NCI-H1092 treated with DMSO at 0.1 percent for 48 hours (cell line): Measurements from ENCODE around the gene HHLA2.

ENCODE experiments used
- DNase-seq: peaks from one replicate; lab custom pipeline; 2025; lab: John Stamatoyannopoulos, UW

HHLA2 gene

GRCh38 chr3:108393128-108393900, 97.0 kb downstream of the HHLA2 start:
- no peak for DNase-seq

- no peak for DNase-seq
These were observed 97.7 kb downstream of the HHLA2 start for GRCh38 chr3:108394016-108394415.

DNA sequence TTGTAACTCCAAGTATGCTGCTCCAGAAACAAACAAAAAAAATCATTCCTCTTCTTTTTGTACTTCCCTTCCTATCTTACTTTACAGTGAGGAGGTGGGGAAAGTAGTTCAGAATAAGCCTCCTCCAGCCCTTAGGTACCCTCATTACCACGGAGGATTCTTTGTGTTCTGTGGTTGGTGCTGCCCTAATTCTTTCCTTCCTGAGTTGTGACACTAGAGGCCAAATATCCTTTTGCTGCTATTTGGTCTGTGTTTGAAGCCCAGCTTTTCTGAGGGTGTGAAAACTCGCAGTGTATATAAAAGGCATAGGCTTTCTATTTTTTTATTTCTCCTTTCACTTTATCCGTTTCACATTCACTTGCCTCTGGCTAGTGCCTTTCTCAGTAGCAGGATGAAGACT, 98.2 kb downstream of the HHLA2 start:
- no peak for DNase-seq

GRCh38 chr3:108396336-108396735, 100.0 kb downstream of the HHLA2 start:
- no peak for DNase-seq

- no peak for DNase-seq
These were observed 102.2 kb downstream of the HHLA2 start for GRCh38 chr3:108398510-108398909.

DNA sequence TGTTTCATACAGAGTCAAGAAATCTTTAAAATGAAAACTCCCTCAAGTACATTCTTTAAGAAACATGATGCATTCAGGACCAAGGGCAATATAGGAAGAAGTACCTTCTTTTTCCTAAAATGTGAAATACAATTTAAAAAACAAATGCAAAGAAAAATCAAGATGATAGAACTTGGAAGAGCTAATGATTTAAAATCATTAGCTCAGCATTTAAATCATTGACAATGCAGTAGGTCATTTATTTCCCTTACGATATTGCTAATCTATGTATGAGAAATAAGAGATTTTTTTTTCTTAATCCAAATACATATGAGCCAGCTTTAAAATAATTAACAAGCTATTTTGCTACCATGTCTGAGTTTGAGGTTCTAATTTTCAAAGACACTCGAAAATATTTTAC, 105.5 kb downstream of the HHLA2 start:
- DNase-seq: no peak

GRCh38 chr3:108403198-108403597, 106.8 kb downstream of the HHLA2 start:
- DNase-seq: no peak

DNA sequence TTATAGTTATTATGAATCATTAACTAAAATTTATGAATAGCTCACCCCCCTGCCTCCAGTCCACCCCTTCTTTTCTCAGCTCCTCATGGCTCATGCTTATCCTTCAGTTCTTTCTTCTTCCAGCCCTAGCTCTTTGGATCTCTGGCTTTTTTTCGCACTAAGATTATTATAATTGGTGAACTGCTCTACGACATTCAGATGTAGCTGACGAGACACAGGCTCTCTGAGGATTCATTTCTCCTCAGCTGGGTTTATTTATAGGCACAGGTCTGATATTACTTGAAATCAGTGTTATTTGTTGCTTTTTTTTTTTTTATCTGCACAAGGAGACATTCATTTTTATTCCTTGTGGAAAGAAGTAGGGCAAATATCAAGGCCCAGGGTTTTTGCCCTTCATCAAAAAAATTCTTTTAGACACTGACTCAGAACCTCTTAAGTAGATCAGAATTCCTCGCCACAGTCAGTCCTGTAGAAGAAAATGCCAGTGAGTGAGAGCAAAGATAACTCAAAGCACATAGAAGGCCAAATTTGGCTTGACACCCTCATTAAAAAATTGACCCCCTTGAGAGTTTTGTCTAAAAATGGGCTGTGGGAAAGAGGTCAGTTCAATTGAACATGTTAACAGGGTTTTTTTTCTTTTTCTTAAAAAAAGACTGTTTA, 107.5 kb downstream of the HHLA2 start:
- no peak for DNase-seq

- no peak for DNase-seq
These were observed 108.0 kb downstream of the HHLA2 start for GRCh38 chr3:108404368-108404767.

DNA sequence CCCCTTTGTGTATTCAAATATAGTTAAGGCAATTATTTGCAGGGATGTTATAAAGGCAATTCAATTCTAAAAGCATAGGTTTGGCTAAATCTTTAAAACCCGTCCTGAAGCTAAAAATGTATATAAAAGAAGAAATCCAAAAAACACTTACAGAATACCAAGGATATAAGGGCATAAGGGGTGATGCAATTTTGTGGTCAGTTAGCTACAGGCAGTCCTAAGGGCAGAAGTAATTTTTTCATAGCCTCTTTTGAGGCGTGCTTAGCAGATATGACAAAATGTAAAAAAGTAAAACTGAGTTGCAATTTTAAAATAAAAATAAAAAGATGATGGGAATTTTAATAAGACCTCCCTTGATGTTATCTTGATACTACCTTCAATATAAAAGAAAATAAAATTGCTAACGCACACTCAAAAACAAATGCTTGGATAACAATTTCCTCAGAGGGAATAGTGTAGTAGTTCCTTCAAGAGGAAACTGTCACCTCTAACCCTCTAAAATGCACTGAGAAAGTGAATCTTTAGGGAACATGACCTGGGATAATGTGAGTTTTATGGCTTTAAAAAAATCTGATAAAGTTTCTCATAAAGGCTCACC, 109.8 kb downstream of the HHLA2 start:
- no peak for DNase-seq

- DNase-seq: peak; percentile 87
These were observed 110.4 kb downstream of the HHLA2 start for GRCh38 chr3:108406661-108407206.

- DNase-seq: no peak
These were observed 111.5 kb downstream of the HHLA2 start for GRCh38 chr3:108407886-108408285.

- DNase-seq: no peak
These were observed 112.8 kb downstream of the HHLA2 start for GRCh38 chr3:108408883-108409799.

GRCh38 chr3:108409800-108410178, 113.4 kb downstream of the HHLA2 start:
- DNase-seq: no peak

- DNase-seq: no peak
These were observed 114.2 kb downstream of the HHLA2 start for GRCh38 chr3:108410531-108410984.

DNA sequence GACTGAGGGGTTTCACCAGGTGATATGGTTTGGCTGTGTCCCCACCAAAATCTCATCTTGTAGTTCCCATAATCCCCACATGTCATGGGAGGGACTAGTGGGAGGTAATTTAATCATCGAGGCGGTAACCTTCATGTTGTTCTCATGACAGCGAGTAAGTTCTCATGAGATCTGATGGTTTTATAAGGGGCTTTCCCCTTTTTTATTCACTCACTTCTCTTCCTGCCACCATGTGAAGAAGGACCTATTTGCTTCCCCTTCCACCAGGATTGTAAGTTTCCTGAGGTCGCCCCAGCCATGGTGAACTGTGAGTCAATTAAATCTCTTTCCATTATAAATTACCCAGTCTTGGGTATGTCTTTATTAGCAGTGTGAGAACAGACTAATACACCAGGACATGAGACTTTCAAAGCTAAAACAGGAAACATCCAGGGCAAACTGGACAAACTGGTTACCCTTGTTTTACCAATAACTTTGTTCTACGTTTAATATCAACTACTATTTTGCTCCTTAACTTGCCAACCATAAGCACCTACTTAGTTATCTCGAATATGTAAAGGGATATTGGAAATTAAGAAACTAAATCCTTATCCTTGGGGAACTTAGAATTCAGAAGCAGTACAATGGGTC, 115.9 kb downstream of the HHLA2 start:
- no peak for DNase-seq

DNA sequence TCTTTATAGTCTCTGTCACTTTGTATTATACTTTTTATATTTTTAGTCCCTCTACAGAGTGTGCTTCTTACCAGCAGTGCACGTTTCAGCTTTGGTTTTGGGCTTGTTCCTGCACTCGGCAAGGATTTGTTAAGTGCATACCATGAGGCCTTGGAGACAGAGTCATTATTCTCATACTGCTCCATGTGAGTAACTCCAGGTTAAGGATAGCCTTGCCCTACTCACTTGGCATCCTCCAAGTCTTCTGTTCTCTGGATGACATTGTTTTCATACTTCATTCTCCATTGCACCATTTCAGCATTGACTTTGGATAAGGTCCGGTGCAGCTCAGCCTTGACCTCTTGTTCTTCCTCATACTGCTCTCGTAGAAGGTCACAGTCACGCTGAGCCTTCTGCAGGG, 117.7 kb downstream of the HHLA2 start:
- no peak for DNase-seq

DNA sequence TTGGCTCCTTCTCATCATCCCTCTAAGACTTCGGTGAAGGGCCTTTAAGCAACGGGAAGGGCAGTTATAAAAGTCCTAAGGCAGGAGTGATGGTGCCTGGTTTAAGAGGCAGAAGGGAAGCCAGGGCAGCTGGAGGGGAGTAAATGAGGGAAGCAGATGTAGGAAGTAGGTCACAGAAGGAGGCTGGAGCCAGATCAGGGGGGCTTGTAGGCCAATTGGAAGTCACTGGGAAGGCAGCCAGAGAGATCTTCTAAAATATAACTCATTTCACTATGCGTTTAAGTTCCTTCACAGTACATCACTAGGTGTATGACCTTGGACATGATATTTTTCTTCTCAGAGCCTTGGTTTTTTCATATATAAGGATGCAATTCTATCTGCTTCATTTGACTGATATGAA, 119.3 kb downstream of the HHLA2 start:
- no peak for DNase-seq

DNA sequence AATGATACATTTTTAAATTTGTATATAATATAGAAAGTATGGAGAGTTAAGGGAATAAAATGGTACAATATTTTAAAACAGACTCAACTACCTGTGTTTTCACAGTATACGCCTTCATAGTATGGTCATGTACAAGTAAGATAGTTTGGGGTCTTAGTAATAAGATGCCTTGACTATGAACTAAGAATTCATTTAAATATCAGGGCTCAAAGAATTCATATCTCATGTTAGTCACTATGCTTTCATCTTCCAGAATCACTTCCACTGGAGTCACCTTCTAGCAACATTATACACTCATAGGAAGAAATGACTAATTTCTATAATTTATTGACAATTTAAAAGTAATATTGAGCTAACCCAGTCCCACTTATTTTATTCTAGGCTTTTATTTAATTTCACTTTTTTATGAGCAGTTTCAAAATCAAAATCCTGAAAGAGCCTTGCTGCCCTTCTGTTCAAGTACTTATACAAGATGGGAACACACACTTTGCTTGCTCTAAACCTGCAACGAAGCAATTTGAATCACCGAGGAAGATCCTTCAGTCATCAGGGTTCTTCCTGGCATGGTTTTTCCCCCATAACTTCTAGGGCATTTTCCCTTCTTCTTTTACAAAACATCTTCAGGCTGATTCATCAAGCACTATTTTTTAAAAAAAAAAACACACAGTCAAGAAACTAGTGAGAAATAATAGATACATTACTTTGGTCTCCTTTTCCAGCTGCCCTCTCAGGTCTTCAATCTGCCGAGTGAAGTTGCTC, 119.9 kb downstream of the HHLA2 start:
- no peak for DNase-seq

DNA sequence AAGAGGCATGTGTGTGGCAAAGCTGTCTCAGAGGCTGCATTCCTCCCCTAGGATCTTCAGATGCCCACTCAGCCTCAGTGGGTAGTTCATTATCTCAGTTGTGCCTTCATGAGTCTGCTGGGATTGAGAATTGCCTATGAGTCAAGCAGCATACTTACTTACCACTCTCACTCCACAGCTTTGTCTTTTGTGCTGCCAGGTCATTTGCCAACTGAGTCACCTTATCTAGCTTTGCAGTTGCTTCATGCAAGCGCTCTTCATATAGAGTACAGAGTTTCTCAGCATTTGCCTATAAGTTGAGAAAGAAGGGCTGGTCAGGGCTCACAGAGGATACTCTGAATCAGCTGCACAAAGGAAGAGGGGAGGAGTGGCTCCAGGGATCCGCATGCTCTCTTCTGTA, 124.6 kb downstream of the HHLA2 start:
- DNase-seq: no peak
